ENCODE measurements around the gene ZBTB34. TPM values are rescaled to one million over a fixed set of nuclear protein-coding genes. Genes with fewer than 3 reads are reported as not detected.

Gene ZBTB34
- total and polyA plus RNA-seq, 4 donors = 1.1 to 9.5 (median 3.4) TPM

- WGBS = 80% methylated on average over 6 of the region's 6 CpGs
- Histone ChIP-seq H3K27me3 (ENCODE audit: control insufficient read depth in 4 of 4, insufficient read depth in 4 of 4, low read length in 3 of 4) (no peaks in the 10 kb centered on the region), H3K9me3 (ENCODE audit: control insufficient read depth in 4 of 4, low read length in 3 of 4) (peaks cover 0 to 6% (median 4%) of the 10 kb centered on the region in 4 donors), H3K27ac (ENCODE audit: low read depth in 1 of 2, low read length in 2 of 2) (no peak overlapping the region), H3K4me3 (ENCODE audit: low read depth in 1 of 3, low read length in 3 of 3) (no peak overlapping the region), H3K9ac (ENCODE audit: low read depth in 1 of 2, low read length in 2 of 2) (no peak overlapping the region), H3K4me1 (ENCODE audit: control insufficient read depth in 4 of 4, insufficient read depth in 4 of 4, low read length in 3 of 4) (no peaks in the 10 kb centered on the region), H3K36me3 (ENCODE audit: control insufficient read depth in 4 of 4, insufficient read depth in 3 of 4, low read depth in 1 of 4, low read length in 3 of 4) (no peaks in the 10 kb centered on the region)
- DNase-seq (ENCODE audit: low spot score) = no peak
- TF ChIP-seq SP1 (IDR thresholded peaks at IDR 0.05) = no peak
- no peak for TF ChIP-seq JUND (IDR thresholded peaks at IDR 0.05)
- no peak for TF ChIP-seq ATF3 (IDR thresholded peaks at IDR 0.05)
- no peak for TF ChIP-seq YY1 (IDR thresholded peaks at IDR 0.05)
- no peak for TF ChIP-seq RAD21 (IDR thresholded peaks at IDR 0.05)
- no peak for TF ChIP-seq MAX (IDR thresholded peaks at IDR 0.05)
- TF ChIP-seq, protein P1, sequence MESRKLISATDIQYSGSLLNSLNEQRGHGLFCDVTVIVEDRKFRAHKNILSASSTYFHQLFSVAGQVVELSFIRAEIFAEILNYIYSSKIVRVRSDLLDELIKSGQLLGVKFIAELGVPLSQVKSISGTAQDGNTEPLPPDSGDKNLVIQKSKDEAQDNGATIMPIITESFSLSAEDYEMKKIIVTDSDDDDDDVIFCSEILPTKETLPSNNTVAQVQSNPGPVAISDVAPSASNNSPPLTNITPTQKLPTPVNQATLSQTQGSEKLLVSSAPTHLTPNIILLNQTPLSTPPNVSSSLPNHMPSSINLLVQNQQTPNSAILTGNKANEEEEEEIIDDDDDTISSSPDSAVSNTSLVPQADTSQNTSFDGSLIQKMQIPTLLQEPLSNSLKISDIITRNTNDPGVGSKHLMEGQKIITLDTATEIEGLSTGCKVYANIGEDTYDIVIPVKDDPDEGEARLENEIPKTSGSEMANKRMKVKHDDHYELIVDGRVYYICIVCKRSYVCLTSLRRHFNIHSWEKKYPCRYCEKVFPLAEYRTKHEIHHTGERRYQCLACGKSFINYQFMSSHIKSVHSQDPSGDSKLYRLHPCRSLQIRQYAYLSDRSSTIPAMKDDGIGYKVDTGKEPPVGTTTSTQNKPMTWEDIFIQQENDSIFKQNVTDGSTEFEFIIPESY (IDR thresholded peaks at IDR 0.05) = no peak
- TF ChIP-seq HNF4A (conservative IDR thresholded peaks at IDR 0.05) = no peak
- no peak for TF ChIP-seq RXRA (IDR thresholded peaks at IDR 0.05)
- TF ChIP-seq REST (IDR thresholded peaks at IDR 0.05) = no peak
- TF ChIP-seq, protein P2, sequence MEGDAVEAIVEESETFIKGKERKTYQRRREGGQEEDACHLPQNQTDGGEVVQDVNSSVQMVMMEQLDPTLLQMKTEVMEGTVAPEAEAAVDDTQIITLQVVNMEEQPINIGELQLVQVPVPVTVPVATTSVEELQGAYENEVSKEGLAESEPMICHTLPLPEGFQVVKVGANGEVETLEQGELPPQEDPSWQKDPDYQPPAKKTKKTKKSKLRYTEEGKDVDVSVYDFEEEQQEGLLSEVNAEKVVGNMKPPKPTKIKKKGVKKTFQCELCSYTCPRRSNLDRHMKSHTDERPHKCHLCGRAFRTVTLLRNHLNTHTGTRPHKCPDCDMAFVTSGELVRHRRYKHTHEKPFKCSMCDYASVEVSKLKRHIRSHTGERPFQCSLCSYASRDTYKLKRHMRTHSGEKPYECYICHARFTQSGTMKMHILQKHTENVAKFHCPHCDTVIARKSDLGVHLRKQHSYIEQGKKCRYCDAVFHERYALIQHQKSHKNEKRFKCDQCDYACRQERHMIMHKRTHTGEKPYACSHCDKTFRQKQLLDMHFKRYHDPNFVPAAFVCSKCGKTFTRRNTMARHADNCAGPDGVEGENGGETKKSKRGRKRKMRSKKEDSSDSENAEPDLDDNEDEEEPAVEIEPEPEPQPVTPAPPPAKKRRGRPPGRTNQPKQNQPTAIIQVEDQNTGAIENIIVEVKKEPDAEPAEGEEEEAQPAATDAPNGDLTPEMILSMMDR (IDR thresholded peaks at IDR 0.05; ENCODE audit: low read depth, low read length, missing input control) = no peak
- TF ChIP-seq TAF1 (conservative IDR thresholded peaks at IDR 0.05) = no peak
- TF ChIP-seq EGR1 (IDR thresholded peaks at IDR 0.05; ENCODE audit: low read depth in 2 of 2) = no peak
- no peak for TF ChIP-seq FOXA1 (IDR thresholded peaks at IDR 0.05)
- TF ChIP-seq FOXA2 (IDR thresholded peaks at IDR 0.05) = no peak
- no peak for TF ChIP-seq NR2F2 (IDR thresholded peaks at IDR 0.05)
- TF ChIP-seq GABPA (IDR thresholded peaks at IDR 0.05 in 1 of 2, conservative IDR thresholded peaks at IDR 0.05 in 1 of 2) = no peak
- TF ChIP-seq HNF4G (IDR thresholded peaks at IDR 0.05) = no peak
These were observed 45.7 kb downstream of the ZBTB34 start for GRCh38 chr9:126906091-126906490.
